Activated T-helper 17 cell treated with anti-CD3 and anti-CD28 coated beads, Interleukin-2, amount 50 U/mL, for 72 hours (primary cell): Measurements from ENCODE around the gene SURF1. TPM values are rescaled to one million over a fixed set of nuclear protein-coding genes. Genes with fewer than 3 reads are reported as not detected.
"Not testable (repeated sequence)": the region's sequence is repeated elsewhere in the genome, so short reads cannot be mapped to it uniquely, and the experiment has no call there.

Source experiments
- ATAC-seq: fragments of 150-1000 bp; cut with Tn5 transposase; replicated peaks from 2 replicates; pipeline ENCODE4 v1.10.0; 2021; ENCODE audit warnings: mild to moderate bottlenecking, moderate library complexity
- H3K27ac Mint-ChIP-seq: one replicate; pipeline ENCODE4 v1.8.0; 2022; ENCODE audit warnings: mixed read lengths
- H3K27me3 Mint-ChIP-seq: one replicate; pipeline ENCODE4 v1.8.0; 2022; ENCODE audit warnings: mixed read lengths
- H3K36me3 Mint-ChIP-seq: one replicate; pipeline ENCODE4 v1.8.0; 2022; ENCODE audit warnings: low read depth, mild to moderate bottlenecking, mixed read lengths
- H3K4me1 Mint-ChIP-seq: one replicate; pipeline ENCODE4 v1.8.0; 2022; ENCODE audit warnings: mixed read lengths
- H3K4me3 Mint-ChIP-seq: one replicate; pipeline ENCODE4 v1.8.0; 2022; ENCODE audit warnings: mild to moderate bottlenecking, mixed read lengths
- H3K9me3 Mint-ChIP-seq: one replicate; pipeline ENCODE4 v1.8.0; 2022; ENCODE audit warnings: mixed read lengths
- total RNA-seq, 2 donors: library from RNA; stranded (reverse); gene quantifications; one replicate each; pipeline ENCODE4 v1.2.3, GENCODE V29; 2022

SURF1 gene
- total RNA-seq, 2 donors from 2014 or later: 13.9 to 25.4 TPM

DNA sequence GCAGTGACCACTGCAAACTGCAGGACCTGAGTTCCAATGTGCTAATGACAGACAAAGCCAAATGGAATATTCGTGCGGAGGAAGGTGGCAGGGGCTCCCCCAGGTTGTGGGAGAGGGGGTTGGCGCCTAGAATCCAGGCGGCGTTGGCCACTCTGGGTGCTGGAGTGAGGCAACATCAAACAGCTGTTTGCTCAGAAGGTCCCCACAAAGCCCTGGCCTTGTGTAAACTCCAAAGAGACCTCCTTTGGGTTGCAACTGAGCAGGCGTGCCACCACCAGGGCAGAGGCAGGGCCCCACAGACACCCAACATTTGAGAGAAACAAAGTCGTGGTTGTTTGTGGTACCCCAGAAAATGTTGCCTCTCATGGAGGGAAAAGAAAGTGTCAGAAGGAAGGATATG, 34.4 kb upstream of the SURF1 start:
- no peak overlapping the region for H3K27ac Mint-ChIP-seq
- no peaks in the 10 kb centered on the region for H3K9me3 Mint-ChIP-seq
- no peaks in the 10 kb centered on the region for H3K4me1 Mint-ChIP-seq
- H3K36me3 Mint-ChIP-seq: no peaks in the 10 kb centered on the region
- no peak overlapping the region for H3K4me3 Mint-ChIP-seq
- no peak for ATAC-seq
- H3K27me3 Mint-ChIP-seq: peaks cover 6% of the 10 kb centered on the region

GRCh38 chr9:133389562-133389961, 33.3 kb upstream of the SURF1 start:
- ATAC-seq: no peak
- Mint-ChIP-seq H3K27ac (no peak overlapping the region), H3K36me3 (no peaks in the 10 kb centered on the region), H3K9me3 (no peaks in the 10 kb centered on the region), H3K4me3 (no peak overlapping the region), H3K4me1 (no peaks in the 10 kb centered on the region), H3K27me3 (peaks cover 6% of the 10 kb centered on the region)

- ATAC-seq: no peak
- Mint-ChIP-seq H3K9me3 (no peaks in the 10 kb centered on the region), H3K27ac (no peak overlapping the region), H3K4me1 (no peaks in the 10 kb centered on the region), H3K27me3 (peaks cover 6% of the 10 kb centered on the region), H3K36me3 (no peaks in the 10 kb centered on the region), H3K4me3 (no peak overlapping the region)
Observed at GRCh38 chr9:133389025-133389557, 32.8 kb upstream of the SURF1 start.

GRCh38 chr9:133387680-133388079, 31.4 kb upstream of the SURF1 start:
- no peaks in the 10 kb centered on the region for H3K9me3 Mint-ChIP-seq
- no peaks in the 10 kb centered on the region for H3K36me3 Mint-ChIP-seq
- H3K27me3 Mint-ChIP-seq: peaks cover 6% of the 10 kb centered on the region

GRCh38 chr9:133386338-133386737, 30.1 kb upstream of the SURF1 start:
- no peak overlapping the region for H3K4me3 Mint-ChIP-seq
- H3K27me3 Mint-ChIP-seq: peaks cover 6% of the 10 kb centered on the region
- H3K4me1 Mint-ChIP-seq: no peaks in the 10 kb centered on the region
- H3K36me3 Mint-ChIP-seq: no peaks in the 10 kb centered on the region
- H3K9me3 Mint-ChIP-seq: no peaks in the 10 kb centered on the region
- no peak overlapping the region for H3K27ac Mint-ChIP-seq
- ATAC-seq: no peak

More at GRCh38 chr9:133387680-133388079, 31.4 kb upstream of the SURF1 start:
- Mint-ChIP-seq H3K4me1 (no peaks in the 10 kb centered on the region), H3K27ac (no peak overlapping the region), H3K4me3 (no peak overlapping the region)
- no peak for ATAC-seq

DNA sequence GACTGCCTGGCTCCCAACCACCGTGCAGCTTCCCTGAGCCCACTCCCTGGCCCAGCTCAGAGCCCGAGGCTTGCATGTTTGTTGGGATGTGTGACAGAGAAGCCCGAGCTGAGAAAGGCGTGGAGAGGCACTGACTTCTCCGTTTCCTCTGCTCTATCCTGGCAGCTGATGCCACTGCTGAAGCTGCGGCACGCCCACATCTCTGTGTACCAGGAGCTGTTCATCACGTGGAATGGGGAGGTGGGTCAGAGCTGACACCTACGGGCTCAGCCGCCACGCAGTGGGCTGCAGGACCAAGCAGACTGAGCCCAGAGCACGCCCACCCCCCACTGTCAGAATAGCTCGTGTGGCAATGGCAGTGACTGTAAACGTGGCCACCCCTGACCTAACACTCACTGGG, 29.2 kb upstream of the SURF1 start:
- no peaks in the 10 kb centered on the region for H3K9me3 Mint-ChIP-seq
- H3K27ac Mint-ChIP-seq: no peak overlapping the region
- no peaks in the 10 kb centered on the region for H3K4me1 Mint-ChIP-seq
- H3K36me3 Mint-ChIP-seq: no peaks in the 10 kb centered on the region
- ATAC-seq: no peak
- no peak overlapping the region for H3K4me3 Mint-ChIP-seq
- peaks cover 3% of the 10 kb centered on the region for H3K27me3 Mint-ChIP-seq

DNA sequence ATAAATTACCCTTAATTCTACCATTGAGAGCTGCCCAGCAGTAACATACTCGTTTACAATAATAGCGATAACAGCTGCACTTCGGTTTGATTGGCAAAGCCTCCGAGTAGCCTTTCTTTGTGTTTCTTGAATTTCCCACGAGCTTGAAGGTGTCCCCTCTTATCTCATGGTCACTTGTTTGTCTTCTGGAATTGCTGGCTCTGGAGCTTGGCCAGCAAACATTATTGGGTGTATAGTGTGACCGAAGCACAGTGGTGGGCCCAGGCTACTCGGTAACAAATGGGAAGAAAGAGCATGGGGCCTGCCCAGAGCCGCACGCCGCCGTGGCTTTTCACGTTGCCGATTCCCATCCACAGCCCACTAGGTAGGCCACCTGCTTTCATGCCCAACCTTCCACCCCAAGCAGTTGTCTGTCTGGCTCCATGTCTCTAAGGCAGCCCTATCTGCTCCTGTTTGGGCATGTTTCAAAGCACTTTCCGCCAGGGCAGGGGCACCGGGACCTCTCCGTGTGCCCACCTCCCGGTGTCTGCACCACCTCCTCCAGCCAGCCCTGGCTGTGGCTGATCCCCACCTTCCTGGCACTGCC, 28.5 kb upstream of the SURF1 start:
- Mint-ChIP-seq H3K36me3 (no peaks in the 10 kb centered on the region), H3K4me3 (no peak overlapping the region), H3K9me3 (no peaks in the 10 kb centered on the region), H3K27ac (no peak overlapping the region), H3K27me3 (peaks cover 2% of the 10 kb centered on the region), H3K4me1 (no peaks in the 10 kb centered on the region)
- no peak for ATAC-seq

GRCh38 chr9:133383438-133383837, 27.2 kb upstream of the SURF1 start:
- Mint-ChIP-seq H3K4me1 (no peaks in the 10 kb centered on the region), H3K27me3 (no peaks in the 10 kb centered on the region), H3K36me3 (no peaks in the 10 kb centered on the region), H3K4me3 (no peak overlapping the region), H3K9me3 (no peaks in the 10 kb centered on the region), H3K27ac (no peak overlapping the region)
- no peak for ATAC-seq

DNA sequence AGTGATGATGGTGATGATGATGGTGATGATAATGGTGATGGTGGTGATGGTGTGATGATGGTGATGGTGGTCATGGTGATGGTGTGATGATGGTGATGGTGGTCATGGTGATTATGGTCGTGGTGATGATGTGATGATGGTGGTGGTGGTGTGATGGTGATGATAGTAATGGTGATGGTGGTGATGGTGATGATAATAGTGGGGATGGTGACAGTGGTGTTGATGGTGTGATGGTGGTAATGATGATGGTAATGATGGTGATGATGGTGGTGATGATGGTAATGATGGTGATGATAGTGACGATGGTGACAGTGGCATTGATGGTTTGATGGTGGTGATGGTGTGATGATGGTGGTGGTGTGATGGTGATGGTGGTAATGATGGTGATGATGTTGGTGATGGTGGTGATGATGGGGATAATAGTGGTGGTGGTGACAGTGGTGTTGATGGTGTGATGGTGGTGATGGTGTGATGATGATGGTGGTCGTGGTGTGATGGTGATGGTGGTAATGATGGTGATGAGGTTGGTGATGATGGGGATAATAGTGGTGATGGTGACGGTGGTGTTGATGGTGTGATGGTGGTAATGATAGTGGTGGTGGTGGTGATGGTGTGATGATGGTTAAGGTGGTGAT, 26.3 kb upstream of the SURF1 start:
- H3K4me3 Mint-ChIP-seq: no peak overlapping the region
- no peaks in the 10 kb centered on the region for H3K9me3 Mint-ChIP-seq
- no peak for ATAC-seq
- H3K4me1 Mint-ChIP-seq: no peaks in the 10 kb centered on the region
- H3K27ac Mint-ChIP-seq: no peak overlapping the region
- no peaks in the 10 kb centered on the region for H3K36me3 Mint-ChIP-seq
- no peaks in the 10 kb centered on the region for H3K27me3 Mint-ChIP-seq

GRCh38 chr9:133380734-133381133, 24.4 kb upstream of the SURF1 start:
- no peak for ATAC-seq
- Mint-ChIP-seq H3K27me3 (no peaks in the 10 kb centered on the region), H3K4me3 (no peak overlapping the region), H3K27ac (no peak overlapping the region), H3K4me1 (no peaks in the 10 kb centered on the region), H3K9me3 (no peaks in the 10 kb centered on the region), H3K36me3 (no peaks in the 10 kb centered on the region)

DNA sequence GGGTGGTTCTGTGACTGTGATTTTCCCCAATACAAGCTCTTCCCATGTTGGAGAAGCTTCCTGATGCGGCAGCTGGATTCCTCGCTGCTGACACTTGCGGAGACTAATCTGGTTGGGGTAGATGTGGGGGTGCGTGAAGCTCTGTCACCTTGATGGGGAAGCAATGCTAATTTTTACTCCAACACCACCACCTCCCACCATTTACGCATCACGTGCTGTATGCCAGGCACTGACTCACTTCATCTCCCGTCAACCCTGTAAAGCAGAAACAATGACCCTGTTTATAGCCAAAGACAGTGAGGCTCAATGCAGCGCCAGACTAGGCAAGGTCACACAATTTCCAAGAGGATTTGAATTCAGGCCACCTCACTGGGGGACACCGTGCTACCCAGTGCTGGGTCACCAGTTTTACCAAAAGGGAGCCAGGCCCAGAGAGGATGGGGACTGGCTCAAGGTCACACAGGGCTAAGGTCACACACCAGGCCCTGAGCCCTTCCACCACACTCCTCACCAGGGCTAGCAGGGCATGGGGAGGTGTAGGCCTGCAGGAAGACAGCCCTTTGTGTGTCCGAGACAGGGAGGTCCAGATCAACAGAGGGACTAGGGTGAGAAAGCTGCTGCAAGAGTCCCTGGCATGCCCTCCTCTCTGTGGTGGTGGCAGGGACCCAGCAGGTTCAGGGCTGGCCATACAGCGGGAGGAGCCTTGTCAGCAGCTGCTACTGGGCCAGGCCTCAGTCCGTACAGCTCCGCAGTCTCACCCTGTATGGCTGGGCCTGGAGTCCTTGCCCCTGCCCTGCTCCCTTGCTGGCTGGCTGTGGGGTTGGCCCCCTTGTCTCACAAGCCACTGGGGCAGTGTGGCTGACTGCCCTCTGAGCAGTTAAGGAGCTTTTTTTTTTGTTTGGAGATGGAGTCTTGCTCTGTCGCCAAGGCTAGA, 23.1 kb upstream of the SURF1 start:
- H3K9me3 Mint-ChIP-seq: no peaks in the 10 kb centered on the region
- ATAC-seq: no peak
- no peak overlapping the region for H3K4me3 Mint-ChIP-seq
- no peaks in the 10 kb centered on the region for H3K4me1 Mint-ChIP-seq
- H3K27ac Mint-ChIP-seq: no peak overlapping the region
- peaks cover 10% of the 10 kb centered on the region for H3K36me3 Mint-ChIP-seq
- no peaks in the 10 kb centered on the region for H3K27me3 Mint-ChIP-seq

DNA sequence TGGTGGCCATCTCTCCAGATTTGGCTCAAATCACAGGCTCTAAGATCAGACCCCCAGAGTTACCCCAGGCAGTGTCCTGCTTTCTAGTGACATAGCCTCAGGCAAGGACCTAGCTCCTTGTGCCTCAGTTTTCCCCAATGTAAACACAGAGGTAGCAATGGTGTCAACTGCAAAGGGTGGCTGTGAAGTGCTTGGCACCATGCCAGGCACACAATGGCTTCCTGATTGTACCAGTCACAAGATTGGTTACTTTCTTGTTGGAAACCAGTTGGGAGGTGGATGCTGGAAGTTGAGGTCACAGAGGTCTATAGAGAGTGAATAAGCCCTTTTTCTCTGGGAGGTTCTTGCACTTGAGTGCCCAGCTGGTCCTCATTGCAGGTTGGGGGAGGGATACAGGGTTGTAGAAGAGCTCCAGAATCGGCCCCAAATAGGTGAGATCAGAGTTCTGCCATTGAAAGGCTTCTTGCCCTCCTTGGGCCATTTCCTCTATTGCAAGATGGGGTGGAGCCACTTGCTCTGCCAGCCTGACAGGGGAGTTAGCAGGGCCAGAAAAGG, 22.2 kb upstream of the SURF1 start:
- no peak overlapping the region for H3K4me3 Mint-ChIP-seq
- H3K9me3 Mint-ChIP-seq: no peaks in the 10 kb centered on the region
- no peaks in the 10 kb centered on the region for H3K27me3 Mint-ChIP-seq
- peaks cover 19% of the 10 kb centered on the region for H3K36me3 Mint-ChIP-seq
- H3K27ac Mint-ChIP-seq: no peak overlapping the region
- no peak for ATAC-seq
- no peaks in the 10 kb centered on the region for H3K4me1 Mint-ChIP-seq

- no peak overlapping the region for H3K4me3 Mint-ChIP-seq
- H3K27ac Mint-ChIP-seq: no peak overlapping the region
- no peak for ATAC-seq
- no peaks in the 10 kb centered on the region for H3K27me3 Mint-ChIP-seq
- H3K36me3 Mint-ChIP-seq: peaks cover 26% of the 10 kb centered on the region
- H3K9me3 Mint-ChIP-seq: no peaks in the 10 kb centered on the region
- peaks cover 2% of the 10 kb centered on the region for H3K4me1 Mint-ChIP-seq
Observed at GRCh38 chr9:133377721-133378216, 21.5 kb upstream of the SURF1 start.

DNA sequence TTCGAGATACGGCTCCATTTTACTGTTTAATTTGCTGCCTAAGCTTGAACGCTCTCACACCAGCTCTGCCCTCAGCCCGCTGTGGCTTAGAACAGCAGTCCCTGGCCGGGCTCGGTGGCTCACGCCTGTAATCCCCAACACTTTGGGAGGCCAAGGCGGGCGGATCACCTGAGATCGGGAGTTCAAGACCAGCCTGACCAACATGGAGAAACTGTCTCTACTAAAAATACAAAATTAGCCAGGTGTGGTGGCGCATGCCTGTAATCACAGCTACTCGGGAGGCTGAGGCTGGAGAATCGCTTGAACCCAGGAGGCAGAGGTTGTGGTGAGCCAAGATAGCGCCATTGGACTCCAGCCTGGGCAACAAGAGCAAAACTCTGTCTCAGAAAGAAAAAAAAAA, 21.0 kb upstream of the SURF1 start:
- H3K9me3 Mint-ChIP-seq, H3K27me3 Mint-ChIP-seq, ATAC-seq, H3K4me1 Mint-ChIP-seq, H3K27ac Mint-ChIP-seq: not testable (repeated sequence)
- Mint-ChIP-seq H3K4me3 (peak overlapping the region; percentile 31), H3K36me3 (peaks cover 31% of the 10 kb centered on the region)
